Central memory CD8-positive, alpha-beta T cell (primary cell): Measurements from ENCODE around the gene FBXL16.
"Not testable (repeated sequence)": the region's sequence is repeated elsewhere in the genome, so short reads cannot be mapped to it uniquely, and the experiment has no call there.

Experiments used
- ATAC-seq: fragments of 150-1000 bp; cut with Tn5 transposase; replicated peaks from 2 replicates; pipeline ENCODE4 v1.10.0; 2022; ENCODE audit warnings: mild to moderate bottlenecking, moderate FRiP score, moderate number of reproducible peaks; ENCODE audit not compliant: poor library complexity, severe bottlenecking; ENCODE audit errors: extremely low read depth
- DNase-seq, 2 donors: peaks; one replicate each; pipeline ENCODE4 v3.0.0; 2021; ENCODE audit warnings: low spot score in 2 of 2
- H3K27ac Mint-ChIP-seq: one replicate; pipeline ENCODE4 v1.8.0; 2022; ENCODE audit warnings: low read depth, mild to moderate bottlenecking, moderate library complexity, mixed read lengths
- H3K27me3 Mint-ChIP-seq: one replicate; pipeline ENCODE4 v1.8.0; 2022; ENCODE audit warnings: mixed read lengths
- H3K36me3 Mint-ChIP-seq: one replicate; pipeline ENCODE4 v1.8.0; 2022; ENCODE audit warnings: mild to moderate bottlenecking, moderate library complexity, mixed read lengths; ENCODE audit not compliant: insufficient read depth
- H3K4me1 Mint-ChIP-seq: one replicate; pipeline ENCODE4 v1.8.0; 2022; ENCODE audit warnings: mixed read lengths
- H3K4me3 Mint-ChIP-seq: one replicate; pipeline ENCODE4 v1.8.0; 2022; ENCODE audit warnings: mild to moderate bottlenecking, moderate library complexity, mixed read lengths
- H3K9me3 Mint-ChIP-seq: one replicate; pipeline ENCODE4 v1.8.0; 2022; ENCODE audit warnings: mixed read lengths

Gene FBXL16, protein sequence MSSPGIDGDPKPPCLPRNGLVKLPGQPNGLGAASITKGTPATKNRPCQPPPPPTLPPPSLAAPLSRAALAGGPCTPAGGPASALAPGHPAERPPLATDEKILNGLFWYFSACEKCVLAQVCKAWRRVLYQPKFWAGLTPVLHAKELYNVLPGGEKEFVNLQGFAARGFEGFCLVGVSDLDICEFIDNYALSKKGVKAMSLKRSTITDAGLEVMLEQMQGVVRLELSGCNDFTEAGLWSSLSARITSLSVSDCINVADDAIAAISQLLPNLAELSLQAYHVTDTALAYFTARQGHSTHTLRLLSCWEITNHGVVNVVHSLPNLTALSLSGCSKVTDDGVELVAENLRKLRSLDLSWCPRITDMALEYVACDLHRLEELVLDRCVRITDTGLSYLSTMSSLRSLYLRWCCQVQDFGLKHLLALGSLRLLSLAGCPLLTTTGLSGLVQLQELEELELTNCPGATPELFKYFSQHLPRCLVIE

DNA sequence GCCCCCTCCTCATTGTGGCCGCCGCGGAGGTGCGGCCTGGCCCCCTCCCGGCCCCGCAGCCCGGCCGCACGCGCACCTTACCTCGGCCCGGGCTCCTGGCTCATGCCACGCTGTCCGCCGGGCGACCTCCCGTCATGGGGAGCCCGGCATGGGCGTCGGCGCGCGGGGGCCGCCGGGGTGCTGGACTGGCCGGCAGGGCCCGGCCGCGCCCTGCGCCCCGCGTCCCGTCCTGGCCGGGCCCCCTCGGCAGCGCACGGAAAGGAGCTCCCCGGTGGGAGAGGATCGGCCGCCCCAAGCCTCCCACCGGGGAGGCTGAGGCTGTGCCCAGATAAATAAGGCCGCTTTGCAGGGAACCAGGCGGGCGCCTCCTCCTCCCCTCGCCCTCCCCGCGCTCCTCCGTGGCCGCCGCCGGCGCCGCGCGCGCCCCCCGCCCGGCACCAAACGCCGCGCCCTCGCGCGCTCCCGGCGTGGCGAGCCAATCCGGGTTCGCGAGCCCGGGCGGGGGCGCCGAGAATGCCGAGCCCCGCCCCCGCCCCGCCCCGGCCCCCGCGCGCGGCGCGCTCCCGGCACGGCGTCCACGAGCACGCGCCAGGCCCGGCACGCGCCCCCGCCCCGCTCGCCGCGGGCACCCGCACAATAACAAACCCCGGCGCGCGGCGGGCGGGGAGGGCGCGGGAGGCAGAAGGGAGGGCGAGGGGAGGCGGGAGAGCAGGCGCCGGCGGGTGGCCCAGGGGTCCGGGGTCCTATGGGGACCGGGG lies at the start of gene FBXL16:
Gene FBXL16 (minus strand): TSS at position 371 of the 758 bp plus-strand sequence. CDS start 8,396 bp downstream, outside the sequence.
- H3K9me3 Mint-ChIP-seq = no peaks in the 10 kb centered on the region
- ATAC-seq = no peak
- no peak for DNase-seq
- H3K36me3 Mint-ChIP-seq = peaks cover 4% of the 10 kb centered on the region
- peaks cover 52% of the 10 kb centered on the region for H3K27me3 Mint-ChIP-seq
- no peak within 1 kb of the TSS for H3K27ac Mint-ChIP-seq
- H3K4me3 Mint-ChIP-seq = no peak within 1 kb of the TSS
- no peaks in the 10 kb centered on the region for H3K4me1 Mint-ChIP-seq

DNA sequence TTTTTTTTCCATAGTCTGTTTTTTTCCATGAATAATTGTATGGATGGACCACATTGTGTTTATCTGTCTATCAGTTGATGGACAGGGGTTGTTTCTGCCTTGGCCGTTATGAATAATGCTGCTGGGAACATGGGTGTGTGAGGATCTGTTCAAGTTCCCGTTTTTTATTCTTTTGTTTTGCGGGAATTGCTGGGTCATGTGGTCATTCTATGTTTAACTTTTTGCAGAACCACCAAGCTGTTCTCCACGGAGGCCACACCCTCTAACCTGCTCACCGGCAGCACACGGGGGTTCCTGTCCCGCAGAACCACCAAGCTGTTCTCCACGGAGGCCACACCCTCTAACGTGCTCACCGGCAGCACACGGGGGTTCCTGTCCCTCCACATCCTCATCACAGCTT lies 49.1 kb upstream of the FBXL16 start:
- H3K4me3 Mint-ChIP-seq = no peak overlapping the region
- H3K9me3 Mint-ChIP-seq = no peaks in the 10 kb centered on the region
- ATAC-seq = no peak

DNA sequence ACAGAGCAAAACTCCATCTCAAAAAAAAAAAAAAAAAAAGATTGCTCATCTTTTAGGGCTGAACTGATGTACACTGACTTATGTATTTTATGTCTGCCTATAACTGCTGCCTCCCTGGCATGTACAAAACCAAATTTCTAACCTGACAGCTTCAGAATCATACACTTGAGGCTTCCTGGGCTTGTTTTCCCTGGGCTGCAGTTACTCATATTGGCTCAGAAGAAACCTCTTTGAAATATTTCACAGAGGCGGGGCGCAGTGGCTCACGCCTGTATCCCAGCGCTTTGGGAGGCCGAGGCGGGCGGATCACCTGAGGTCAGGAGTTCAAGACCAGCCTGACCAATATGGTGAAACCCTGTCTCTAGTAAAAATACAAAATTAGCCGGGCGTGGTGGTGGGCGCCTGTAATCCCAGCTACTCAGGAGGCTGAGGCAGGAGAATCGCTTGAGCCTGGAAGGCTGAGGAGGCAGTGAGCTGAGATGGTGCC lies 48.6 kb upstream of the FBXL16 start:
- not testable (repeated sequence) for DNase-seq, H3K36me3 Mint-ChIP-seq, H3K27me3 Mint-ChIP-seq, H3K4me1 Mint-ChIP-seq, ATAC-seq, H3K4me3 Mint-ChIP-seq, H3K27ac Mint-ChIP-seq, H3K9me3 Mint-ChIP-seq

More for the DNA sequence above, 49.1 kb upstream of the FBXL16 start:
- Mint-ChIP-seq H3K27ac (no peak overlapping the region), H3K36me3 (no peaks in the 10 kb centered on the region), H3K4me1 (no peaks in the 10 kb centered on the region), H3K27me3 (peaks cover 9% of the 10 kb centered on the region)
- DNase-seq = no peak

DNA sequence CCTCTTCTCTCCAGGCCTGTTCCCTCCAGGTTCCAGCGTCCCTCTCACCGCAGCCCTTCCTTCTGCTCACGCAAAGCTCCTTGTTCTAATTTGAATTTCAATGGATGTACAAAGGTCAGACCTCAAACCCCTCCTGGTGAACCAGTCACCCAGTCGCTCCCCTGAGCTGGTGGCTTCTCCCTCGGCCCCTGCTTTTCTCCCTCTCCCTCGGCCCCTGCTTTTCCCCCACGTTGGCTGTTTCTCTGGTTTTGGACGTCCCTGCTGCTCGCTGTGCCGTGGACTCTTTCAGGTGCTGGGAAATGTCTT lies 46.4 kb upstream of the FBXL16 start:
- H3K27me3 Mint-ChIP-seq = no peaks in the 10 kb centered on the region
- no peaks in the 10 kb centered on the region for H3K36me3 Mint-ChIP-seq
- no peak overlapping the region for H3K4me3 Mint-ChIP-seq

DNA sequence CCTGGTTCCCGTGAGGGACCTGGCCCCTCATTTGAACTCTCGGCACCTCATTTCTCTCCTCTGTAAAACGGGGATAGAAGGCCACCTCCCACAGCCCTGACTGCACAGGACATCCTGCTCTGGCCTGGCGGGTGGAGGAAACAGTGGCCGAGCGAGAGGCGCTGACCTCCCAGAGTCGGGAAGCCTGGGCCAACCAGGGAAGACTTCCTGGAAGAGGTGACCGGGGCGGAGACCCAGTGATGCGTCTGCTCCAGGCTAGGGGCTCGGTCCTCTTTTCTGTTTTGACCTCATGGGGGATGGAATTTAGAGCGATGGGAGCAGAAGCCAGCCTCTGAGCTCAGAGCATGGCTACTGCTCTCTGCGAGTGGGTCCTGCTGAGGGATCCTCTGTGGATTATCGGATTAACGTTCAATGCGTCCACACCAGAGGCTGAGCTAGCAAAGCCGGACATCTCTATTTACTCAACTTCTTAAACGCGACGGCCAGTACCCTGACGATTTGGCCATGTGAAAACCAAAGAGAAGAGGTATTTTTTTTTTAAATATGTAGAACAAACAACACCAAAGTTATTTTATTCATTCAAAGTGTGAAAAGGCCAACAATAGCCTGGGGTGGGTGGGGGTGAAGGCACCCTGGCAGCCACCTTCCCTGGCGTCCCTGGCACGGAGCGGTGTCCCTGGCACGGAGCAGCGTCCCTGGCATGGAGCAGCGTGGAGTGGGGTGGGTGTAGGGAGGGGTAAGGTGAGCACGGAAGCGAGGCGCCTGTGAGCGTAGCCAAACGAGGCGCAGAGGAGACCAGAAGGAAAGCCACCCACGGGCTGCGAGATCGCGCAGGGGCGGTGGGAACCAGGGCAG lies 45.8 kb upstream of the FBXL16 start:
- ATAC-seq (no peak), DNase-seq (no peak)
- Mint-ChIP-seq H3K27me3 (no peaks in the 10 kb centered on the region), H3K27ac (no peak overlapping the region), H3K9me3 (no peaks in the 10 kb centered on the region), H3K4me3 (no peak overlapping the region), H3K4me1 (no peaks in the 10 kb centered on the region), H3K36me3 (no peaks in the 10 kb centered on the region)

More for the DNA sequence above, 46.4 kb upstream of the FBXL16 start:
- Mint-ChIP-seq H3K27ac (no peak overlapping the region), H3K9me3 (no peaks in the 10 kb centered on the region), H3K4me1 (no peaks in the 10 kb centered on the region)
- ATAC-seq (no peak), DNase-seq (no peak)

DNA sequence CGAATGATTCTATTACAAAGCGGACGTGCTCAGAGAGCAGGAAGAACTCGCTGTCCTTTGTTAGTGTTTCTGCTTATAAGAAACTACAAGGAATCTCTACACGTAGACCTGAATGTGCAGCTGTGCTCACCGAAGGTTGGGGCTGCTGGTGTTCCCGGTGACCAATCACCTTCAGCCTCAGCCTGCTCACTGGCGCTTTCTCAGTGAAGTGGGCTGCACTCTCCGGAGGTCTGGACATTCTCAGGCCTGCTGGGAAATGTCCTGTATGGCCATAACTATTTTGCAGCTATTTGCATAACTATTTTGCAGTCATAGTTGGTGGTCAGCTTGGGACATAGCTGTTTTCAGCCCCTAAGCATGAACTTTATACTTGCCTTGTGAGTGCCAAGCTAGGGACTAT lies 44.9 kb upstream of the FBXL16 start:
- Mint-ChIP-seq H3K36me3 (no peaks in the 10 kb centered on the region), H3K4me3 (no peak overlapping the region), H3K9me3 (no peaks in the 10 kb centered on the region), H3K27me3 (no peaks in the 10 kb centered on the region), H3K4me1 (no peaks in the 10 kb centered on the region), H3K27ac (no peak overlapping the region)
- no peak for ATAC-seq
- DNase-seq = no peak

DNA sequence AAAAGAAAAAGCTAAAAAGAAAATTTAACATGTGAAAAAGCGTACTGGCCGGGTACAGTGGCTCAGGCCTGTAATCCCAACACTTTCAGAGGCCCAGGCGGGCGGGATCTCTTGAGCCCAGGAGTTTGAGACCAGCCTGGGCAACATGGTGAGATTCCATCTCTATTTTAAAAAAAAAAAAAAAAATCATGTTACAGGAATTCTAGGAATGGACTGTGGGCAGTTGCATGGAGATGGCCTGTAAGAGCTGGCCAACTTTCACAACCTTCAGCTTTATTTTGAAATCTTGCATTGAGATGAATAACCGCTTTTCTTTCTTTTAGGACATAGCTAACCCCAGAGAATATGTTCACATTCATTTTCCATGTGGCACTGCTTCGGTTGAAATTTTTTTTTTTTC lies 43.4 kb upstream of the FBXL16 start:
- no peak overlapping the region for H3K27ac Mint-ChIP-seq
- DNase-seq (no peak), ATAC-seq (no peak)
- no peaks in the 10 kb centered on the region for H3K9me3 Mint-ChIP-seq
- H3K4me3 Mint-ChIP-seq = no peak overlapping the region
- H3K27me3 Mint-ChIP-seq = no peaks in the 10 kb centered on the region
- no peaks in the 10 kb centered on the region for H3K4me1 Mint-ChIP-seq
- no peaks in the 10 kb centered on the region for H3K36me3 Mint-ChIP-seq

DNA sequence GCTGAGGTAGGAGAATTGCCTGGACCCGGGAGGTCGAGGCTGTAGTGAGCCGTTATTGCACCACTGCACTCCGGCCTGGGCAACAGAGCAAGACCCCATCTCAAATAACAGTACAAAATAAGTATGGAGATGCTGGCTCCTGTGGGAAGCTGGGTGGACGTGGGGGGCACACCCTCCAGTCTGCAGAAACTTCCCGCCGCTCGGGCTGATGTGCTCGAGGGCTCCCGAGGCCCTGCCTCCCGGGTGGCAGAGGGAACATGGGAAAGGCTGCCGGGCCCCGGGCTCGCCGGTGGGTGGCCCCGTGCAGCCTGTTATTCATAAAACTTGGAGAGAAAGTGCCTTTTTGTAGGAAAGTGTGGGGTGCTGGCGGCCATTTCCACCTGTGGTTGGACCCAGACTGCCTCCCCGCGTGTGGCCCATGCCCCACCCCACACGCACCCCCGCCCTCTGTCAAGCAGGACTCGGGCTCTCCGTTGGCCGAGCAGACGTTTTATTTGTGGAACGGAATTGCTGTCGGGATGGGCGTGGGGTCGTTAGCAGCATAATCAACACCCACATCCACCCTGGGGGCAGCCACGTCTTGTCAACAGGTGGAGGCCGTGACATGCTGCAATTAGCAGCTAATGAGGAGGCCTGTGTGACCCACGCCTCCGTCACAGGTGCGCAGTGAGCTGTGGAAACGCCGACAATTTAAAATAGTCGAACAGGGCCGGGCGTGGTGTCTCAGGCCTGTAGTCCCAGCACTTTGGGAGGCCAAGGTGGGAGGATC lies 42.6 kb upstream of the FBXL16 start:
- Mint-ChIP-seq H3K27me3 (no peaks in the 10 kb centered on the region), H3K9me3 (no peaks in the 10 kb centered on the region), H3K27ac (no peak overlapping the region), H3K4me1 (no peaks in the 10 kb centered on the region), H3K4me3 (no peak overlapping the region), H3K36me3 (no peaks in the 10 kb centered on the region)
- no peak for ATAC-seq
- DNase-seq = no peak

DNA sequence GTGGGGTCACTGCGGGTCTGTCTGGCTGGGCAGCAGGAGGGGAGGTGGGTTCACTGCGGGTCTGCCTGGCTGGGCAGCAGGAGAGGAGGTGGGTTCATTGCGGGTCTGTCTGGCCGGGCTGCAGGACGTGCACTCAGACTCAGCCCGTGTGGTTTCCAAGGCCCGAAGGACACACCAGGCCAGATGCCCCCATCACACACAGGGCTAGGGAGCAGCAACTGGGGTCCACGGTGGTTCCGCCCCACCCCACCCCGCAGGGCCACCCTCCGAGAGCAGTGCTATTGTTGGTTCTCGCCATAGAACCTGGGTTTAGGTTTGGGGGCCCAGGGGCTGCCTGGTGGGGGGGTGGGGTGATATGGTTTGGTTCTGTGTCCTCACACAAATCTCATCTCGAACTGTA lies 41.0 kb upstream of the FBXL16 start:
- Mint-ChIP-seq H3K27me3 (no peaks in the 10 kb centered on the region), H3K9me3 (no peaks in the 10 kb centered on the region), H3K4me1 (no peaks in the 10 kb centered on the region), H3K4me3 (no peak overlapping the region), H3K36me3 (no peaks in the 10 kb centered on the region), H3K27ac (no peak overlapping the region)
- ATAC-seq = no peak
- no peak for DNase-seq

DNA sequence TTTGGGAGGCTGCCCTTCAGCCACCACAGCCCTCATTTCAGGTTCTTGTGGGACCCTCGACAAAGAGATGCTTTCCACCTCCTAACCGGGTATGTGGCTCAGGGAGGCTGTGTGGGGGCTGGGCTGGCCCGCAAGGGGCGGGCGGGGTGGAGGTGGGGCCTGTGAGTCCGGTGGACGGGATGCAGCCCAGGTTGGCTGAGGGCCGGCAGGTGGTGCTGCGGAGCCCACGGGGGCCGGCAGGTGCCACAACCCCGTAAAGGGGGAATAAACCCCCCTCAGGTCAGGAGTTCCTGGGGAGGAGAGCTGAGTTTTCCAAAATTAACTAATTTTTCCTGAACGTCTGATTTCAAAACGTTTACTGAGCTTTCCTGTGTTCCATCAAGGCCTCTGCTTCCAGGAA lies 40.1 kb upstream of the FBXL16 start:
- no peak overlapping the region for H3K4me3 Mint-ChIP-seq

DNA sequence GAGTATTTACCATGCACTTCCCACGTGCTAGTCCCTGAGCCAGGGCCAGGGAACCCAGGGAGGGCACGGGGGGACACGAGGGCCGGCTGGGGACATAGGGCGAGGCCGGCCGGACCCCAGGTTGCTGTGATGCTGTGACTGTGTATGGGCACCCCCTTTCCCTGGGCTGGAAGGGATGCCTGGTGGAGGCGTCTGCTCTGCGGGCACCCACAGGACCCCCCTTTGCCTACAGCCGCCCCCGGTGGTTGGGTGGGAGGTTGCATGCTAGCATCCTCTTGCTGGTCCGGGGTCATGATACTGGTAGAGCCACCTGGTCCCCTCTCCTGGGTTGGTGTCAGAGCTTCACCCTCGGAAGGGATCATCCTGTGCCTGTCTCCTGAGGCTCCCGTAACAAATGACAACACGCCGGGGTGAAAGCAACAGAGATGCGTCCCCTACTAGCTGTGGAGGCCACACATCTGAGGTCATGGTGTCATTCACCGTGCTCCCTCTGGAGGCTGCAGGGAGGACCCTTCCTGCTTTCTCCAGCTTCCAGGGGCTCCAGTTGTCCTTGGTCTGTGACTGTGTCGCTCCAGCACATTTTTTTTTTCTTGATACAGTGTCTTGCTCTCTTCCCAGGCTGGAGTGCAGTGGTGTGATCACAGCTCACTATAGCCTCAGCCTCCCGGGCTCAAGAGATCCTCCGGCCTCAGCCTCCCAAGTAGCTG lies 38.3 kb upstream of the FBXL16 start:
- H3K4me3 Mint-ChIP-seq = no peak overlapping the region
- H3K27me3 Mint-ChIP-seq = no peaks in the 10 kb centered on the region
- no peaks in the 10 kb centered on the region for H3K4me1 Mint-ChIP-seq
- H3K27ac Mint-ChIP-seq = no peak overlapping the region
- no peaks in the 10 kb centered on the region for H3K9me3 Mint-ChIP-seq
- H3K36me3 Mint-ChIP-seq = peaks cover 5% of the 10 kb centered on the region
- DNase-seq (no peak), ATAC-seq (no peak)

More for the DNA sequence above, 40.1 kb upstream of the FBXL16 start:
- no peaks in the 10 kb centered on the region for H3K27me3 Mint-ChIP-seq
- peaks cover 2% of the 10 kb centered on the region for H3K36me3 Mint-ChIP-seq
- ATAC-seq = no peak
- no peak overlapping the region for H3K27ac Mint-ChIP-seq
- no peaks in the 10 kb centered on the region for H3K4me1 Mint-ChIP-seq
- DNase-seq = no peak
- H3K9me3 Mint-ChIP-seq = no peaks in the 10 kb centered on the region
